Naive thymus-derived CD4-positive, alpha-beta T cell (primary cell): ENCODE measurements around the gene CSNK1E. TPM values are rescaled to one million over a fixed set of nuclear protein-coding genes. Genes with fewer than 3 reads are reported as not detected.
A peak's percentile ranks its signal among the peaks of the same experiment; 100 is the strongest.

Experiments used
- ATAC-seq: fragments of 150-1000 bp; cut with Tn5 transposase; 2 replicates; pipeline ENCODE4 v1.10.0; 2021; ENCODE audit warnings: mild to moderate bottlenecking, moderate library complexity
- CTCF ChIA-PET: fragments of 350-600 bp; sonication (Branson Sonifier 250); formaldehyde crosslinking; loops from one replicate; lab custom pipeline; 2021; ENCODE audit warnings: antibody characterized with exemption; lab: Charles Lee
- POLR2A ChIA-PET: fragments of 350-600 bp; sonication (Branson Sonifier 250); formaldehyde crosslinking; loops from one replicate; lab custom pipeline; 2021; ENCODE audit warnings: antibody characterized with exemption, inconsistent platforms; lab: Charles Lee
- DNase-seq, 9 donors: peaks; one replicate each; pipeline versions ENCODE4 v3.0.0 to v3.0.0-alpha.2; 2020 to 2022; ENCODE audit warnings: mixed read lengths in 1 of 9
- H3K27ac ChIP-seq: one replicate; pipeline ENCODE4 v1.7.0; 2013; ENCODE audit warnings: mild to moderate bottlenecking, low read depth, low read length, moderate library complexity
- H3K27me3 ChIP-seq, 2 donors: one replicate each; pipeline ENCODE4 v1.7.0; 2013; ENCODE audit warnings: low read length in 2 of 2, mild to moderate bottlenecking in 2 of 2, moderate library complexity in 2 of 2; ENCODE audit not compliant: control insufficient read depth in 2 of 2, insufficient read depth in 2 of 2
- H3K36me3 ChIP-seq, 3 experiments: 1 replicate in 2 of 3; 2 replicates in 1 of 3; pipeline ENCODE4 v1.7.0; 2013; ENCODE audit warnings: low read length in 3 of 3, mild to moderate bottlenecking in 3 of 3, moderate library complexity in 1 of 3; ENCODE audit not compliant: insufficient read depth in 3 of 3, control insufficient read depth in 2 of 3
- H3K4me1 ChIP-seq, 2 donors: one replicate each; pipeline ENCODE4 v1.7.0; 2013; ENCODE audit warnings: low read length in 2 of 2, mild to moderate bottlenecking in 2 of 2, moderate library complexity in 1 of 2; ENCODE audit not compliant: control insufficient read depth in 2 of 2, insufficient read depth in 2 of 2
- H3K4me3 ChIP-seq: 2 replicates; pipeline ENCODE4 v1.7.0; 2013; ENCODE audit warnings: mild to moderate bottlenecking, low read length
- H3K9me3 ChIP-seq, 3 experiments: 1 replicate in 2 of 3; 2 replicates in 1 of 3; pipeline ENCODE4 v1.7.0; 2013; ENCODE audit warnings: low read length in 3 of 3; ENCODE audit not compliant: control insufficient read depth in 2 of 3
- H3K27ac Mint-ChIP-seq, 9 donors: one replicate each; pipeline ENCODE4 v1.8.0; 2020 to 2022; ENCODE audit warnings: mixed read lengths in 9 of 9, mild to moderate bottlenecking in 8 of 9, moderate library complexity in 5 of 9, inconsistent platforms in 2 of 9
- H3K27me3 Mint-ChIP-seq, 5 donors: one replicate each; pipeline ENCODE4 v1.8.0; 2021 to 2022; ENCODE audit warnings: mixed read lengths in 5 of 5, mild to moderate bottlenecking in 1 of 5
- H3K36me3 Mint-ChIP-seq, 5 donors: one replicate each; pipeline ENCODE4 v1.8.0; 2020 to 2022; ENCODE audit warnings: mixed read lengths in 5 of 5, mild to moderate bottlenecking in 3 of 5, inconsistent platforms in 1 of 5
- H3K4me1 Mint-ChIP-seq, 7 donors: one replicate each; pipeline ENCODE4 v1.8.0; 2020 to 2022; ENCODE audit warnings: mixed read lengths in 7 of 7, mild to moderate bottlenecking in 3 of 7, inconsistent platforms in 1 of 7
- H3K4me3 Mint-ChIP-seq, 10 donors: one replicate each; pipeline ENCODE4 v1.8.0; 2020 to 2022; ENCODE audit warnings: mild to moderate bottlenecking in 10 of 10, mixed read lengths in 10 of 10, moderate library complexity in 6 of 10, inconsistent platforms in 2 of 10
- H3K9me3 Mint-ChIP-seq, 11 donors: one replicate each; pipeline ENCODE4 v1.8.0; 2020 to 2022; ENCODE audit warnings: mixed read lengths in 11 of 11, mild to moderate bottlenecking in 4 of 11, inconsistent platforms in 1 of 11, moderate library complexity in 1 of 11
- intact Hi-C, 2 donors: fragments of 100-400 bp; cut with micrococcal nuclease; formaldehyde crosslinking; loops; one replicate each; pipeline ENCODE4 v1.15.1; 2023
- polyA plus RNA-seq, 2 donors: library from polyadenylated mRNA; unstranded; fragments of 300-500 nt; fragmentation: Illumina TruSeq; gene quantifications; one replicate each; pipeline ENCODE4 v1.2.3, GENCODE V29; 2021
- total RNA-seq, 6 experiments: library from RNA in 5 of 6; stranded (reverse) in 5 of 6; gene quantifications; 1 replicate in 5 of 6; 2 replicates in 1 of 6; pipeline ENCODE4 v1.2.3 and lab custom pipeline; 2021 to 2026

CSNK1E gene
- total and polyA plus RNA-seq, 7 experiments from 2014 or later: 5.6 to 143 (median 72.0) TPM

- Histone ChIP-seq H3K9me3 (no peaks in the 10 kb centered on the region), H3K4me1 (no peaks in the 10 kb centered on the region), H3K4me3 (no peak overlapping the region), H3K27me3 (no peaks in the 10 kb centered on the region), H3K36me3 (peaks cover 0 to 53% (median 5%) of the 10 kb centered on the region in 3 experiments), H3K27ac (no peak overlapping the region)
- peaks cover 7 to 44% (median 12%) of the 10 kb centered on the region in 5 donors for H3K36me3 Mint-ChIP-seq
- POLR2A ChIA-PET: no interaction called here
- CTCF ChIA-PET: interaction anchor here (0.5 kb wide), 1 partner anchor 64 kb away, joined by 3 read pairs; no protein-coding TSS in a partner anchor
- peaks cover 0 to 4% (median 0%) of the 10 kb centered on the region in 11 donors for H3K9me3 Mint-ChIP-seq
- no peak for DNase-seq
- intact Hi-C loops: no loop called here
- H3K4me1 Mint-ChIP-seq: peaks cover 0 to 15% (median 7%) of the 10 kb centered on the region in 7 donors
- no peak for ATAC-seq
- no peaks in the 10 kb centered on the region for H3K27me3 Mint-ChIP-seq
- H3K27ac Mint-ChIP-seq: peak overlapping the region in 1 of 9 donors; percentile 45
- H3K4me3 Mint-ChIP-seq: no peak overlapping the region
Observed at GRCh38 chr22:38247713-38248112, 69.5 kb downstream of the CSNK1E start.

GRCh38 chr22:38246692-38247091 lies 70.5 kb downstream of the CSNK1E start:
- ChIA-PET POLR2A (no interaction called here), CTCF (no interaction called here)
- Histone ChIP-seq H3K4me1 (no peaks in the 10 kb centered on the region), H3K4me3 (no peak overlapping the region), H3K27me3 (no peaks in the 10 kb centered on the region), H3K27ac (no peak overlapping the region), H3K9me3 (no peaks in the 10 kb centered on the region), H3K36me3 (peaks cover 0 to 53% (median 5%) of the 10 kb centered on the region in 3 experiments)
- H3K4me1 Mint-ChIP-seq: peaks cover 0 to 15% (median 7%) of the 10 kb centered on the region in 7 donors
- ATAC-seq (no peak), DNase-seq (no peak)
- no peaks in the 10 kb centered on the region for H3K27me3 Mint-ChIP-seq
- intact Hi-C loops: no loop called here
- no peak overlapping the region for H3K4me3 Mint-ChIP-seq
- peaks cover 0 to 4% (median 0%) of the 10 kb centered on the region in 11 donors for H3K9me3 Mint-ChIP-seq
- peaks cover 8 to 44% (median 12%) of the 10 kb centered on the region in 5 donors for H3K36me3 Mint-ChIP-seq
- H3K27ac Mint-ChIP-seq: peak overlapping the region in 1 of 9 donors; percentile 38

GRCh38 chr22:38246046-38246658 lies 71.1 kb downstream of the CSNK1E start:
- Mint-ChIP-seq H3K27me3 (no peaks in the 10 kb centered on the region), H3K9me3 (peaks cover 0 to 4% (median 0%) of the 10 kb centered on the region in 11 donors), H3K27ac (peak overlapping the region in 1 of 9 donors; percentile 36), H3K36me3 (peaks cover 8 to 44% (median 12%) of the 10 kb centered on the region in 5 donors), H3K4me3 (no peak overlapping the region), H3K4me1 (peaks cover 0 to 15% (median 7%) of the 10 kb centered on the region in 7 donors)
- DNase-seq (no peak), ATAC-seq (no peak)
- intact Hi-C loops: no loop called here
- Histone ChIP-seq H3K4me3 (no peak overlapping the region), H3K4me1 (no peaks in the 10 kb centered on the region), H3K27ac (no peak overlapping the region), H3K9me3 (no peaks in the 10 kb centered on the region), H3K27me3 (no peaks in the 10 kb centered on the region), H3K36me3 (peaks cover 0 to 54% (median 5%) of the 10 kb centered on the region in 3 experiments)
- CTCF ChIA-PET: no interaction called here
- POLR2A ChIA-PET: no interaction called here

- Mint-ChIP-seq H3K4me3 (no peak overlapping the region), H3K27ac (no peak overlapping the region), H3K27me3 (no peaks in the 10 kb centered on the region), H3K9me3 (peaks cover 0 to 3% (median 0%) of the 10 kb centered on the region in 11 donors), H3K36me3 (peaks cover 5 to 30% (median 11%) of the 10 kb centered on the region in 5 donors), H3K4me1 (peaks cover 0 to 8% (median 3%) of the 10 kb centered on the region in 7 donors)
- Histone ChIP-seq H3K4me3 (no peak overlapping the region), H3K4me1 (no peaks in the 10 kb centered on the region), H3K27me3 (no peaks in the 10 kb centered on the region), H3K36me3 (peaks cover 0 to 61% (median 6%) of the 10 kb centered on the region in 3 experiments), H3K27ac (no peak overlapping the region), H3K9me3 (no peaks in the 10 kb centered on the region)
- CTCF ChIA-PET: no interaction called here
- POLR2A ChIA-PET: interaction anchor here (1.1 kb wide), 1 partner anchor 12 kb away, joined by 3 read pairs; no protein-coding TSS in a partner anchor
- no peak for DNase-seq
- intact Hi-C loops: no loop called here
- ATAC-seq: no peak
Observed at GRCh38 chr22:38244106-38244505, 73.1 kb downstream of the CSNK1E start.

GRCh38 chr22:38243007-38243765 lies 74.0 kb downstream of the CSNK1E start:
- no peak overlapping the region for H3K4me3 ChIP-seq
- peaks cover 0 to 2% (median 0%) of the 10 kb centered on the region in 11 donors for H3K9me3 Mint-ChIP-seq
- intact Hi-C loops: no loop called here
- no peaks in the 10 kb centered on the region for H3K4me1 ChIP-seq
- peaks cover 0 to 33% (median 6%) of the 10 kb centered on the region in 5 donors for H3K36me3 Mint-ChIP-seq
- no peaks in the 10 kb centered on the region for H3K9me3 ChIP-seq
- ATAC-seq (no peak), DNase-seq (no peak)
- H3K27me3 Mint-ChIP-seq: no peaks in the 10 kb centered on the region
- H3K27me3 ChIP-seq: no peaks in the 10 kb centered on the region
- ChIA-PET POLR2A (no interaction called here), CTCF (interaction anchor here (0.9 kb wide), 1 partner anchor 189 kb away, joined by 3 read pairs; no protein-coding TSS in a partner anchor)
- no peak overlapping the region for H3K4me3 Mint-ChIP-seq
- H3K27ac Mint-ChIP-seq: peak overlapping the region in 1 of 9 donors; percentile 30
- peaks cover 0 to 4% (median under 1%) of the 10 kb centered on the region in 7 donors for H3K4me1 Mint-ChIP-seq
- H3K36me3 ChIP-seq: peaks cover 0 to 61% (median 6%) of the 10 kb centered on the region in 3 experiments
- no peak overlapping the region for H3K27ac ChIP-seq

- H3K4me3 Mint-ChIP-seq: no peak overlapping the region
- no peak overlapping the region for H3K27ac Mint-ChIP-seq
- DNase-seq (no peak), ATAC-seq (no peak)
- POLR2A ChIA-PET: no interaction called here
- Histone ChIP-seq H3K9me3 (no peaks in the 10 kb centered on the region), H3K36me3 (peaks cover 0 to 55% (median 6%) of the 10 kb centered on the region in 3 experiments), H3K27me3 (no peaks in the 10 kb centered on the region), H3K27ac (no peak overlapping the region), H3K4me3 (no peak overlapping the region), H3K4me1 (no peaks in the 10 kb centered on the region)
- CTCF ChIA-PET: no interaction called here
- H3K36me3 Mint-ChIP-seq: peaks cover 0 to 24% (median 6%) of the 10 kb centered on the region in 5 donors
- peaks cover 0 to 3% (median 0%) of the 10 kb centered on the region in 7 donors for H3K4me1 Mint-ChIP-seq
- H3K27me3 Mint-ChIP-seq: no peaks in the 10 kb centered on the region
- intact Hi-C loops: no loop called here
- no peaks in the 10 kb centered on the region for H3K9me3 Mint-ChIP-seq
Observed at GRCh38 chr22:38240734-38241252, 76.4 kb downstream of the CSNK1E start.
